Activated naive CD8-positive, alpha-beta T cell treated with anti-CD3 and anti-CD28 coated beads for 36 hours (primary cell): ENCODE data around the gene CACFD1. TPM values are rescaled to one million over a fixed set of nuclear protein-coding genes. Genes with fewer than 3 reads are reported as not detected.

Experiments
- DNase-seq: peaks from one replicate; pipeline ENCODE4 v3.0.0; 2021
- H3K27ac Mint-ChIP-seq: one replicate; pipeline ENCODE4 v1.8.0; 2022; ENCODE audit warnings: mild to moderate bottlenecking, moderate library complexity, mixed read lengths
- H3K27me3 Mint-ChIP-seq: one replicate; pipeline ENCODE4 v1.8.0; 2022; ENCODE audit warnings: mild to moderate bottlenecking, mixed read lengths
- H3K36me3 Mint-ChIP-seq: one replicate; pipeline ENCODE4 v1.8.0; 2021; ENCODE audit warnings: mild to moderate bottlenecking, mixed read lengths
- H3K4me1 Mint-ChIP-seq: one replicate; pipeline ENCODE4 v1.8.0; 2021; ENCODE audit warnings: mixed read lengths
- H3K4me3 Mint-ChIP-seq: one replicate; pipeline ENCODE4 v1.8.0; 2022; ENCODE audit warnings: mild to moderate bottlenecking, moderate library complexity, mixed read lengths
- H3K9me3 Mint-ChIP-seq: one replicate; pipeline ENCODE4 v1.8.0; 2022; ENCODE audit warnings: mixed read lengths
- total RNA-seq, 2 experiments: library from RNA; stranded (reverse); gene quantifications; one replicate each; pipeline ENCODE4 v1.2.3, GENCODE V29; 2021

The CACFD1 gene
- total RNA-seq, 2 experiments from 2014 or later: 0.54 to 1.4 TPM

DNA sequence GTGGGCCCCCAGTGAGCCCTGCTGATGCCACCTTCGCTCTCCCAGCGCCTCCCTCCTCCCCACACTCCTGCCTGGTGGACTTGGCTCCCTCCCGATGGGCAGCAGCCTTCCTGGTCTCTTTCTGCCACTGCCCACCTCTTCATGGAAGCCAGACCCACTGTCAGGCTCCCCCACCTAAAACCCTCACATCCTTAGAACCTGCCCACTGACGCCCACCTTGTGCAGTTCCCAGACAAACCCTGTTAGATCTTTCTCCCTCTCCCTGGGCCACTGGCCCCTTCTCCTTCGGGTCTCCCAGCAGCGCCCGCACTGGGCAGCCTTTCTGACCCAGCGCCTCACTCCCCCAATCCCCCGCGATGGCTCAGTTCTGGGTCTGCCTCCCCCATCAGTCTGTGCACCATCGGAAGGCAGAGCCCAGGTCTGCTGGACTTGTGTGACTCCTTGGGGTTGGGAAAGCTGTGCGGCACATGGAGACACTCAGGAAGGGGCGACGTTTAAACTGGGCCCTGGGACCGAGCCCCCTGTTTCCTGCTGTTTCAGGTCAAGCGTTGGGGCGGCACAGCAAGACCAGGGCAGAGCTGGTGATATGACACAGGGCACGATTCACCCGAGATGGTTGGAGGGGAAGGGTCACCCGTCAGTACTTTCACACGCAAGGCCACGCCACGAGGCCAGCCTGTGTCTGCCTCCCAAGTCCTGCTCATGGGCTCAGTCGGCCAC lies 47.6 kb downstream of the CACFD1 start:
- H3K27me3 Mint-ChIP-seq: no peaks in the 10 kb centered on the region
- H3K9me3 Mint-ChIP-seq: peaks cover 3% of the 10 kb centered on the region
- H3K27ac Mint-ChIP-seq: no peak overlapping the region
- H3K4me3 Mint-ChIP-seq: no peak overlapping the region
- DNase-seq: no peak
- peaks cover 11% of the 10 kb centered on the region for H3K4me1 Mint-ChIP-seq
- H3K36me3 Mint-ChIP-seq: peaks cover under 1% of the 10 kb centered on the region

GRCh38 chr9:133508046-133508445 lies 48.3 kb downstream of the CACFD1 start:
- no peaks in the 10 kb centered on the region for H3K9me3 Mint-ChIP-seq
- no peak overlapping the region for H3K27ac Mint-ChIP-seq
- H3K4me3 Mint-ChIP-seq: no peak overlapping the region
- DNase-seq: no peak
- H3K27me3 Mint-ChIP-seq: no peaks in the 10 kb centered on the region
- H3K36me3 Mint-ChIP-seq: no peaks in the 10 kb centered on the region
- H3K4me1 Mint-ChIP-seq: peaks cover 11% of the 10 kb centered on the region

DNA sequence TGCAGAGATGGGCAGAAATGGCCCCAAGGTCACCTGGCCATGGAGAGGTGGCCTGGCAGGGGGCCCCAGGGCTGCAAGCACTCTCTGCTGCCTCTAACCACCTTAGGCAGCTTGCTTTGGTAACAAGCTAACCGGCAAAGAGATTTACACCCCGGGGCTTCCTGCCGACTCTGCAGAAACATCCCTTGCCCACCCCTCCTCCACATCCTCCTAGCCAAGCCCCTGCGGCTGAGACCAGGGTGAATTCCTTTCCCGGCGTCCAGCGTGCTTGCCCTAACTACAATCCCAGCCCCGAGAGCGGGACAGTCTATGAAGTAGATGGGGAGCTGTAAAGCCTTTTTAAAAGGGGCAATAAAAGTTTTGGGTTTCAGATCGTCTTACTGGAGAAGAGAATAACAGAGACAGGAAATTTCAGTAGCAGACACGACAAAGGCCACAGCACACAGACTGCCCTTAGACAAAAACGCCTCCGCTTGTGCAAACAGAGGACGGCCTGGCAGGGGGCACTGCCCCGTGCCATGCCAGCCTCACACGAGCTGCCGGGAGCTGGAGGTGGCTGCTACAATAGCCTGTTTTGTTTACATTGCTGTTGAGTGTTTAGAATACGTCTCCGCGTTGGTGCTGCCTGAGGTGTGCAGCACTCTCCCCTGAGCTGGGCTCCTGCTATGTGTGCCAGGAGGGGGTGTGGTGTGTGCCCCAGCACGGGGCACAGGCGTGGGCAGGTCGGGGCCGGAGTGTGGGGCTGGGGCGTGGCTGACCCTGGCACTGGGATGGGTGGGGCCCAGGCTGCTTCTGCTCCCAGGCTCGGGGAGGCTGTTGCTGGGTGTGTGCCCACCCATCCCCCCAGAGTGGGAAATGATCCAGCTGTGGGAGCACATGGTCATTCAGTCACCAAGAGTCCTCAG lies 49.7 kb downstream of the CACFD1 start:
- DNase-seq: peak; percentile 14
- H3K4me3 Mint-ChIP-seq: peak overlapping the region; percentile 58
- peak overlapping the region; percentile 49 for H3K27ac Mint-ChIP-seq

DNA sequence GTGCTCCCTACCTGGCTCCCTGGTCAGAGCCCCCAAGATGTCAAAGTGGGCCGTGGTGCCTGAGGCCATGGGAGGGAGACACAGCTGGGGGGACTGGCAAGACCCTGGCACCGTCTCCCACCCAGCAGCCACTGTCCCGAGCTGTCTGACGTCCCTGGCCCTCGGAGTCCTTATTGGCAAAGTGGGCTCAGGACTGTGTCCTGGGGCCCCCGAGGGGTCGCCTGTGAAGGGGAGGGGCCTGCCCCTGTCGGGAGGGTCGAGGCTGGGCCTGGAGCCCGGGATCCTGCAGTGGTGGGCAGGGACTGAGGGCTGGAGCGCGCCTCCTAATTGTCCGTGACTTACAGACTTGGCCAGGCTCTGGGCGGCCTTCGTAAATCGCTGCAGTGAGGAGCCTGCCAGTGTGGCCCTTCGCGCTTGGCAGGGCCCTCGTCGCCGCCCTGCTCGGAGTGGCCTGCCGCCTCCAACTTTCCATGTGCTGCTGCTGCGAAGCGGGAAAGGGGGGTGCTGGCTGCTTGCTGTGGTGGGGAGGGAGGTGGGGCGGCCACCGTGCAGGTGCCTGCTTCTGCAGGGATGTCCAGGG lies 51.2 kb downstream of the CACFD1 start:
- no peaks in the 10 kb centered on the region for H3K9me3 Mint-ChIP-seq
- H3K27me3 Mint-ChIP-seq: no peaks in the 10 kb centered on the region
- H3K4me3 Mint-ChIP-seq: no peak overlapping the region
- H3K4me1 Mint-ChIP-seq: peaks cover 11% of the 10 kb centered on the region
- no peak overlapping the region for H3K27ac Mint-ChIP-seq
- no peaks in the 10 kb centered on the region for H3K36me3 Mint-ChIP-seq
- DNase-seq: no peak

More for the DNA sequence above, 49.7 kb downstream of the CACFD1 start:
- Mint-ChIP-seq H3K36me3 (no peaks in the 10 kb centered on the region), H3K4me1 (peaks cover 11% of the 10 kb centered on the region), H3K27me3 (no peaks in the 10 kb centered on the region), H3K9me3 (no peaks in the 10 kb centered on the region)

- Mint-ChIP-seq H3K9me3 (no peaks in the 10 kb centered on the region), H3K4me1 (peaks cover 11% of the 10 kb centered on the region), H3K27ac (no peak overlapping the region), H3K27me3 (no peaks in the 10 kb centered on the region), H3K36me3 (no peaks in the 10 kb centered on the region), H3K4me3 (no peak overlapping the region)
- DNase-seq: no peak
Measured at GRCh38 chr9:133511607-133512006, 51.8 kb downstream of the CACFD1 start.

DNA sequence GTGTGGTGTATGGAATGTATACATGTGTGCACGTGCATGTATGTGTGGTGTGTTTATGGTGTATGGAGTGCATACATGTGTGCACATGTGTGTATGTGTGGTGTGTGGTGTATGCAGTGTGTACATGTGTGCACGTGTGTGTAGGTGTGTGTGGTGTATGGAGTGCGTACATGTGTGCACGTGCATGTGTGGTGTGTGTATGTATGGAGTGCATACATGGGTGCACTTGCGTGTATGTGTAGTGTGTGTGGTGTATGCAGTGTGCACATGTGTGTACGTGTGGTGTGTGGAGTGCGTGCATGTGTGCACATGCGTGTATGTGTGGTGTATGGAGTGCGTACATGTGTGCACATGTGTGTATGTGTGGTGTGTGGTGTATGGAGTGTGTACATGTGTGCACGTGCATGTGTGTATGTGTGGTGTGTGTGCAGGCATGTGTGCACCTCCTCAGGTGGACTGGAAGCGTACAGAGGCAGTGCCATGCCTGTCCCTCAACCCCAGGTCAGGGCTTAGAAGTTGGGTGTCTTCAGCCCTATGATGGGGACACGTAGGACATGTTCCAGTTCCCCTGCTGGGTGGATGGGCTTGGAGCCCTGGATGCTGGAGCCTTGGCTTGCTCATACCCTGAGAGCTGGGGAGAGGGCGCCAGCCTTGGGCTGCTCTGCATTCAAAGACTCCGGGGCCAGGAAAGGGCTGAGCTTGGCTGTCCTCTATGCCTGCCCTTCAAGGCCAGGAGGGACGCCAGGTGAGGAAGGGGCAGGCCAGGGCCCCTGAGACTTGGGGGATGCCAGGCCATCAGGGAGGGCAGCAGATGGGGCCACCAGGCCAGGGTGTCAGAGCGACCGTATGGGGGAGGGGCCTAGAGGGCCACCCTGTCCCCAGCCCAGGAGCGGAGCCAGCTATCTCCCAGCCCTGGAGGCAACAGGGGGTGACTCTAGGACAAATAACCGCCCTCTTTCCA lies 52.8 kb downstream of the CACFD1 start:
- Mint-ChIP-seq H3K36me3 (no peaks in the 10 kb centered on the region), H3K4me1 (peaks cover 11% of the 10 kb centered on the region), H3K4me3 (no peak overlapping the region), H3K27ac (no peak overlapping the region), H3K27me3 (no peaks in the 10 kb centered on the region), H3K9me3 (no peaks in the 10 kb centered on the region)
- no peak for DNase-seq

GRCh38 chr9:133513214-133514100 lies 53.7 kb downstream of the CACFD1 start:
- Mint-ChIP-seq H3K9me3 (no peaks in the 10 kb centered on the region), H3K27ac (no peak overlapping the region)
- DNase-seq: no peak

GRCh38 chr9:133514460-133515239 lies 54.9 kb downstream of the CACFD1 start:
- Mint-ChIP-seq H3K27ac (no peak overlapping the region), H3K27me3 (no peaks in the 10 kb centered on the region), H3K9me3 (no peaks in the 10 kb centered on the region), H3K36me3 (no peaks in the 10 kb centered on the region), H3K4me3 (no peak overlapping the region), H3K4me1 (peaks cover 3% of the 10 kb centered on the region)
- no peak for DNase-seq

More at GRCh38 chr9:133513214-133514100, 53.7 kb downstream of the CACFD1 start:
- Mint-ChIP-seq H3K36me3 (no peaks in the 10 kb centered on the region), H3K27me3 (no peaks in the 10 kb centered on the region), H3K4me1 (peaks cover 11% of the 10 kb centered on the region), H3K4me3 (no peak overlapping the region)

- Mint-ChIP-seq H3K27me3 (no peaks in the 10 kb centered on the region), H3K4me1 (no peaks in the 10 kb centered on the region), H3K4me3 (no peak overlapping the region), H3K36me3 (no peaks in the 10 kb centered on the region), H3K27ac (no peak overlapping the region), H3K9me3 (no peaks in the 10 kb centered on the region)
- no peak for DNase-seq
Measured at GRCh38 chr9:133515240-133515610, 55.4 kb downstream of the CACFD1 start.

GRCh38 chr9:133515615-133516255 lies 56.0 kb downstream of the CACFD1 start:
- Mint-ChIP-seq H3K9me3 (no peaks in the 10 kb centered on the region), H3K27me3 (no peaks in the 10 kb centered on the region), H3K36me3 (no peaks in the 10 kb centered on the region), H3K27ac (no peak overlapping the region), H3K4me3 (no peak overlapping the region), H3K4me1 (no peaks in the 10 kb centered on the region)
- no peak for DNase-seq

- Mint-ChIP-seq H3K4me1 (no peaks in the 10 kb centered on the region), H3K27me3 (no peaks in the 10 kb centered on the region), H3K4me3 (no peak overlapping the region), H3K27ac (no peak overlapping the region), H3K36me3 (no peaks in the 10 kb centered on the region), H3K9me3 (no peaks in the 10 kb centered on the region)
- no peak for DNase-seq
Measured at GRCh38 chr9:133516256-133516960, 56.6 kb downstream of the CACFD1 start.

DNA sequence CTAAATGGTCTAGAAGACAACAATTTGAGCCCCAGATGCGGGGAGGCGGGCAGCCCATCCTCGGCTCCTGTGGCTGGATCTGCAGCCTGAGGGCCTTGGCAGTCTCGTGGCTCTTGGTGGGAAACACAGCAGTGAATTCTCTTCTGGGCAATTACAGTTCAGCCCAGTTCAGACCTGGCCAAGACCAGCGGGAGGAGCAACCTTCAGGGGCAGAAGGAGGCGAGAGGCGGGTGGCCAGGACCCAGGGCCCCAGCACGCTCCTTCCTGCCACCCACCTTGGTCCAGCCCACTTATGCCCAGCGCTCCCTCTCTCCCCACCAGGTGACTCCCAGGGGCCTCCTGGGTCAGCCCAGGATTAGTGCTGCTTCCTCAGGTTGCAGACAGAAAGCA lies 57.2 kb downstream of the CACFD1 start:
- H3K27me3 Mint-ChIP-seq: no peaks in the 10 kb centered on the region

More for the DNA sequence above, 57.2 kb downstream of the CACFD1 start:
- Mint-ChIP-seq H3K27ac (no peak overlapping the region), H3K9me3 (no peaks in the 10 kb centered on the region), H3K36me3 (no peaks in the 10 kb centered on the region), H3K4me3 (no peak overlapping the region), H3K4me1 (no peaks in the 10 kb centered on the region)
- no peak for DNase-seq
